D341Med (cell line): ENCODE results near the gene ANKLE2.
"Not testable (repeated sequence)": the region's sequence is repeated elsewhere in the genome, so short reads cannot be mapped to it uniquely, and the experiment has no call there.

Source experiments
- DNase-seq: peaks from one replicate; pipeline ENCODE4 v3.0.0; 2012; ENCODE audit warnings: low spot score

The ANKLE2 gene

GRCh38 chr12:132761032-132761920, at the start of gene ANKLE2:
Gene ANKLE2 (minus strand): TSS chr12:132761832. CDS start chr12:132761798, 34 bp downstream.
- DNase-seq, result peak; percentile 94

DNA sequence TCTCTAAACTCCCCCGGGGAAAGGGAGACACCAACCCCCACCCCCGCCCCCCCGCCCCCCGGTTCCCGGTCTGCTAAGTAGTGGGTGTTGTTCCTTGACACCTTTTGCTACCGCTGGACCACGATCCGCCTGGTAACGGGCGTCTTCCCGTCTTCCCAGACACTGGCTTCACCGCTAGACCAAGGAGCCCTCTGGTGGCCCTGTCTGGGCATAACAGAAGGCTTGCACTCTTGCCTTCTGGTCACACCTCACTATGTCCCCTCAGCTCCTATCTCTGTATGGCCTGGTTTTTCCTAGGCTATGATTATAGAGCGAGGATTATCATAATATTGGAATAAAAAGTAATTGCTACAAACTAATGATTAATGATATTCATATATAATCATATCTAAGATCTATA, 47.8 kb upstream of the ANKLE2 start:
- not testable (repeated sequence) for DNase-seq

DNA sequence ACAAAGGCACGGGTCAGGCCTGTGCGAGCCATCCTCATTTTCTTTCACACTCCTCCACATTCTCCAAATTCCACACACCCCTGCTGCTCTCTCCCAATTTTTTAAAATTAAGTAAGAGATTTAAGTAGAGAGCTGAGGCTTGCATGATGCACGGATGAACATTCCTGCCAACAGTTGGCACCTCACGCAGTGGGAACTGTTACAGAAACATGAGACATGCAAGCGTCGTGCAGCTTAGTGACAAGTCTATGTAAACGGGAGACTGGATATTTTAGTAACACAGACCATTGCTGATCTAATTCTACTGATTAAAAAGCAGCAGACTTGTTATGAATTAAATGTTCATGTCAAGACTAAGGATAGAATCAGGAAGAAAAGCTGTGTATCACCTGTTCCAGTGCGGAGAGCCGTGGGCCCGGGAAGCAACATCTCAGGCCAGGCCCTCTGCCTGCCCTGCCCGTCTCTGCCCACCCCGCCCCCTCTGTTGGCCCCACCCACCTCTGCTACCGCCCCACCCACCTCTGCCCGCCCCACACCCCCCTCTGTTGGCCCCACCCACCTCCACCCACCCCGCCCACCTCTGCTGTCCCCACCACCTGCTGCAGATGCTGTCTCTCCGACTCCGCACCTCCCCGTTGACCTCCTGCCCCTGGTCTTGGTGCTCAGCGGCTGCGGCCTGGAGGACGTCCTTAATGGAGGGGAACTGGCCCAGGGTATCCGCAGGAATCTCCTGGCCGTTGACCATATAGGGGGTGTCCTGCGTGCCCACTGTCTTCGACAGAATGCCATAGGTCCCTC, 45.9 kb upstream of the ANKLE2 start:
- peak; percentile 70 for DNase-seq

DNA sequence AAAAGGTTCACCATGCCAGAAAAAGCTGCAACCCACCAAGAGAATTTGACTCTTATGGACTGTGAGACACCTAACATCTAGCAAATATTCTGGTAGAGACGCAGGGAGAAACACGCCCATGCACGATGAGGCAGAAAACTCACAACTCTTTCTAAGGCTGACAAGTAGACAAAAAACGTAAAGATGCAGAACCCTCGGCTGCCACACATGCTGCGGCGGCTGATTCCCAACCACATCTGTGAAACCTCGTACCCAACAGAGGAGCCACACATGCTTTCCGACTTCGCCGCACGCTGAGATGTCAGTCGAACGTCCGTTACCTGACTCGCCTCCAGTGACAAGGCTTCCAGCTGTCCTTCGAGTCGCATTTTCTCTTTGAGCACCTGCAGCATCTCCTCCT, 45.2 kb upstream of the ANKLE2 start:
- no peak for DNase-seq

DNA sequence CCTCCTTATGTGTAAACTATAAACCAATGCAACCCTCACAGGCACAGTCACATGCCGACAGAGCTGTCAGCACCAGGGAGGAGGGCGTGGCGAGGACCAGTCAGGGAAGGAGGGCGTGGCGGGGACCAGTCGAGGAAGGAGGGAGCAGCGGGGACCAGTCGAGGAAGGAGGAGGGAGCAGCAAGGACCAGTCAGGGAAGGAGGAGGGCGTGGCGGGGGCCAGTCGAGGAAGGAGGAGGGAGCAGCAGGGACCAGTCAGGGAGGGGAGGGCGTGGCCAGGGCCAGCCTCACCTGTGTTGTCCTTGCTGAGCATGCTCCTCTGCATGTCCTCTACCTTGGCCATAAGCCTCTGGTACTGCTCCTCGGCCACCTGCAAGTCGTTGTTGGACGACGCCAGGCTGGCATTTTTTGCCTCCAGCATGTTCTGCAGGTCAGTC, 42.8 kb upstream of the ANKLE2 start:
- DNase-seq, result no peak

DNA sequence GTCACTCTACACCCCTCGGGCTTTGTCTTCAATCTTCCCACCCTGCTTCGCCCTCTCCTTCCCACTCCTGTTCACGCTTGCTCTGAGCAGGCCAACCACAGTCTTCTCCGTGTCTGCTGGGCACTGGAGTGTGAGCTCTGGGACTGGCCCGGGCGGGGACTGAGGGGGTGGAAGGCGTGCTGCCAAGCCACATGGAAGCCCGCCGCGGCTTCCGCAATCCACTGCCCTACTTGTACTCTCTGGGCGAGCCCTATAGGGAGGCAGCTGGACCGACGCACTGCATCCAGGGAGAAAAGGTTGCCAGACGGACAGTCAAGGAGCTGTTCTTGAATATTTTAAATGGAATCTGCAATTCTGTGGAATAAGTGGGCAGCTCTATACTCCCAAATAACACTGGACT, 42.3 kb upstream of the ANKLE2 start:
- no peak for DNase-seq

- DNase-seq, result no peak
Observed at GRCh38 chr12:132803125-132803524, 41.5 kb upstream of the ANKLE2 start.

DNA sequence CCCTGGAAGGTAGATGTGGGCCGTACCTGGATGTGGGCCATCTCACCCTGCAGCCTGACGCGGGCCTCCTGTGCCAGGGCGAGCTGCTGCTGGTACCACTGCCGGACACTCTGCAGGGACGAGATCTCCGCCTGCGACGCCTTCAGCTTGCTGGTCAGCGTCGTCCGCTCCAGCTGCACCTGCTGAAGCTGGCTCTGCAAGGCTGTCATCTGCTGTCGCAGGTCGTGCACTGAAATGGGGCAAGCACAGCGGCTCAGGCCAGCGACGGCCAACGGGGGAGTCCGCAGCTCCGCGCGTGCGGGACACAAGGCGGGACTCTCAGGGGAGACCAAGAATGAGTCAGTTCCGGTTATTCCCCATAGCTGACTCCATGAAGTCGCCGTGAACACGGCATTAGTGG, 40.1 kb upstream of the ANKLE2 start:
- DNase-seq, result no peak

DNA sequence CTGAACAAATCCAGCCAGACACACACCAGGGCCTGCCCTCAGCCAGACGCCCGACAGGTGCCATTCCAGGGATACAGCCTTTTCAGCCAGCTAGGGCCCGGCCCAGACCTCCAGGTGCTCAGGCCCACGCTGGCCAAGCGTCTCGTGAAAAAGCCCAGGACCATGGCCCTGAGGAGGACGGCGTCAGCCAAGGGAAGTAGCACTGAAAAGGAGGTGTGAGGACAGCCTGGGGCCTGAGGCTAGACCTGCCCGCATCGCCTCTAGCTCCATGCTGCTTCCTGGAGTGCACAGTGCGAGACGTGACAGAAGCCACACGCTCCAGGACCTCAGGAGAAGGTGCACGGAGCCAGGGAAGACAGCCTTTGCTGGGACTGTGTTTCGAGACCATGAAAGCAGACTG, 37.2 kb upstream of the ANKLE2 start:
- no peak for DNase-seq

- no peak for DNase-seq
Observed at GRCh38 chr12:132797820-132798570, 36.4 kb upstream of the ANKLE2 start.

DNA sequence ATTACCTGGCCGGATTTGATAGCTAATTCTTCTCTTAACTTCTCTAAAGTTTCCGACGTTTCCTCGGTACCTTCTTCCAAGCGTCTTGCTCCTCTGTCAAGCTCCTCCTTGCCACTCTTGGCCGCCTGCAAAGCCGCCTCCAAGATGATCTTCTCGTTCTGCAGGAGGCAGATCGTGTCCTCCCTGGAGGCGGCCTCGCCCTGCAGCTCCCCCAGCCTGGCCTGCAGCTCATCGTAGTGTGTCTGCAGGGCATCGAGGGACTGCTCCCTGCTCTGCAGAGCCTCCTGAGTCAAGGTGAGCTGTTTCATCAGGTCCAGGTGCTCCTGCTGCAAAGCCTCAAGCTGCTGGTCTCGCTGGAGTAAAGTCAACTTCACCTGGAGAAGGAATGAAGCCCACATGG, 34.2 kb upstream of the ANKLE2 start:
- DNase-seq, result no peak

DNA sequence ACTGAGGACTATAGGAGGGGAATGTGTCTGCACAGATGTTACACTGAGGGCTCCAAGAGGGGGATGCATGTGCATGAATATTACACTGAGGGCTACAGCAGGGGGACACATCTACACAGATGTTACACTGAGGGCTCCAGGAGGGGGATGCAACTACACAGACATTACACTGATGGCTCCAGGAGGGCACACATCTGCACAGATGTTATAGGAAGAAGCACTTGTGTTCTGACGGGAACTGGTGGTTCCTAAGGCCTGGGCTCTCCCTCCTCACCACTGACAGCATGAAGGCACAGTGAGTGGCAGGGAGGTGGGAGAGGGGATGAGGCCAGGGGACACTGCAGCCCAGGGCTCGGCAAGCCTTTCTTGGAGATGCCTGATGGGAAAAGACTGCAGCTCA, 30.3 kb upstream of the ANKLE2 start:
- not testable (repeated sequence) for DNase-seq

- DNase-seq, result no peak
Observed at GRCh38 chr12:132789099-132789471, 27.5 kb upstream of the ANKLE2 start.

- peak; percentile 60 for DNase-seq
Observed at GRCh38 chr12:132788375-132789098, 26.9 kb upstream of the ANKLE2 start.

GRCh38 chr12:132787877-132788276, 26.2 kb upstream of the ANKLE2 start:
- no peak for DNase-seq

- DNase-seq, result no peak
Observed at GRCh38 chr12:132786192-132786591, 24.6 kb upstream of the ANKLE2 start.

DNA sequence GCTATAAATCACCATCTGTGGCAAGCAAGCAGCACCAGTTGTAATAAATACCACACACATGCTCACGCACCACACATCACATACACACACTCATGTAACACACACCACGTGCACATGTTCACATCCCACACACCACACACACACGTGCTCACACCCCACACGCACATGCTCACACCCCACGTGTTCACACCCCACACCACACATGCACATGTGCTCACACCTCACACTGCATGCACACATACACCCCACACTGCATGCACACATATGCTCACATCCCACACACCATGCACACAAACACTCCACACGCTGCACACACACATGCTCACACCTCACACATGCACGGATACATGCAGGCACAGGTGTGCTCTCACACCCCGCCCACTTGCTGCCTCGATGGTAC, 22.9 kb upstream of the ANKLE2 start:
- DNase-seq, result no peak

- DNase-seq, result no peak
Observed at GRCh38 chr12:132783917-132784531, 22.4 kb upstream of the ANKLE2 start.

DNA sequence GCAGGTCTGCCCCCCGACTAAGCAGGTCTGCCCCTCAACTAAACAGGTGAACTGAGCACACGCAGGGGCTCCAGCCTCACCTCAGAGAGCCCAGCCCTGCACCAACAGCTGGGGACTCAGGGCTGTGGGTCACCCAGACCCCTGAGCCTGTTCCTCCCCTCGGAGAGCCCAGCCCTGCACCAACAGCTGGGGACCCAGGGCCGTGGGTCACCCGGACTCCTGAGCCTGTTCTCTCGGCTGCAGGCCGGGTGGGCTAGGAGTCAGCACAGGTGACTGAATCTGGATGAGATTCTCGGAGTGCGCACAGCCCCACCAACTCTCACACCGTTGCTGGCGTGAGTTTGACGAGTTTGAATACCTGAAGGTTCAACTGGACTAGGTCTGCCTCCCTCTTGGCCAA, 20.3 kb upstream of the ANKLE2 start:
- DNase-seq, result no peak

GRCh38 chr12:132779781-132780353, 18.2 kb upstream of the ANKLE2 start:
- DNase-seq, result no peak

GRCh38 chr12:132777614-132778013, 16.0 kb upstream of the ANKLE2 start:
- no peak for DNase-seq
